PC-3 (cell line): ENCODE data around the gene NELFB. TPM values are rescaled to one million over a fixed set of nuclear protein-coding genes. Genes with fewer than 3 reads are reported as not detected.

Source experiments
- ATAC-seq: fragments of 200-7000 bp; cut with Tn5 transposase; 2 replicates; pipeline ENCODE4 v1.9.1; 2020; ENCODE audit warnings: mild to moderate bottlenecking, moderate library complexity
- BruUV-seq: library from RNA; stranded (reverse); fragments of 400-500 nt; replicated peaks from 2 replicates; lab custom pipeline; 2021; lab: Mats Ljungman, UMichigan
- CTCF ChIA-PET: fragments of 300-600 bp; sonication (Branson Sonifier 250); formaldehyde crosslinking; loops from one replicate; lab custom pipeline; 2022; ENCODE audit warnings: antibody characterized with exemption; lab: Charles Lee
- POLR2A ChIA-PET: fragments of 300-600 bp; sonication (Branson Sonifier 250); formaldehyde crosslinking; loops from one replicate; lab custom pipeline; 2022; ENCODE audit warnings: antibody characterized with exemption; ENCODE audit not compliant: unreplicated experiment; lab: Charles Lee
- DNase-seq: peaks from one replicate; pipeline ENCODE4 v3.0.0-alpha.2; 2015
- H2AFZ ChIP-seq: fragments of 300-600 bp; sonication (generic); 2 replicates; pipeline ENCODE4 v1.6.0; 2016; ENCODE audit warnings: antibody characterized with exemption, low read length
- H3F3A ChIP-seq: fragments of 300-600 bp; sonication (generic); one replicate; pipeline ENCODE4 v1.6.0; 2017; ENCODE audit warnings: antibody characterized with exemption, low read length, control low read depth, mild to moderate bottlenecking; ENCODE audit not compliant: unreplicated experiment
- H3K27ac ChIP-seq: fragments of 300-600 bp; sonication (generic); 2 replicates; pipeline ENCODE4 v1.5.1; 2016; ENCODE audit warnings: mild to moderate bottlenecking, low read length
- H3K27me3 ChIP-seq: fragments of 300-600 bp; sonication (generic); 2 replicates; pipeline ENCODE4 v1.6.1; 2016; ENCODE audit warnings: low read length, mixed read lengths
- H3K36me3 ChIP-seq: fragments of 300-600 bp; sonication (generic); 2 replicates; pipeline ENCODE4 v1.6.1; 2016; ENCODE audit warnings: low read depth, mixed run types, low read length, mixed read lengths
- H3K4me1 ChIP-seq: fragments of 300-600 bp; sonication (generic); 2 replicates; pipeline ENCODE4 v1.5.1; 2016; ENCODE audit warnings: low read length; ENCODE audit not compliant: insufficient read depth
- H3K4me2 ChIP-seq: fragments of 300-600 bp; sonication (generic); 2 replicates; pipeline ENCODE4 v1.6.0; 2016; ENCODE audit warnings: low read length
- H3K4me3 ChIP-seq: fragments of 300-600 bp; sonication (generic); 2 replicates; pipeline ENCODE4 v1.5.1; 2016; ENCODE audit warnings: mild to moderate bottlenecking, low read length, mixed read lengths
- H3K79me2 ChIP-seq: fragments of 300-600 bp; sonication (generic); 2 replicates; pipeline ENCODE4 v1.6.1; 2017; ENCODE audit warnings: low read length, mixed read lengths
- H3K9ac ChIP-seq: fragments of 300-600 bp; sonication (generic); 2 replicates; pipeline ENCODE4 v1.6.0; 2016; ENCODE audit warnings: mild to moderate bottlenecking, low read length
- H3K9me2 ChIP-seq: fragments of 300-600 bp; sonication (generic); replicated peaks from 2 replicates; pipeline ENCODE4 v1.6.1; 2016; ENCODE audit warnings: mixed run types, low read length, mixed read lengths
- H3K9me3 ChIP-seq: fragments of 300-600 bp; sonication (generic); 2 replicates; pipeline ENCODE4 v1.6.1; 2016; ENCODE audit warnings: low read length, mixed read lengths
- H4K20me1 ChIP-seq: fragments of 300-600 bp; sonication (generic); 2 replicates; pipeline ENCODE4 v1.6.1; 2016; ENCODE audit warnings: low read length, mixed read lengths
- CTCF ChIP-seq: fragments of 300-600 bp; sonication (generic); conservative IDR thresholded peaks from 2 replicates; pipeline ENCODE4 v1.5.1; 2017; ENCODE audit warnings: antibody characterized with exemption, low read depth, mild to moderate bottlenecking, low read length
- EZH2 ChIP-seq: fragments of 300-600 bp; sonication (generic); IDR thresholded peaks from one replicate; pipeline ENCODE4 v1.6.1; 2017; ENCODE audit warnings: antibody characterized with exemption, mild to moderate bottlenecking, low read length; ENCODE audit not compliant: unreplicated experiment
- EZH2phosphoT487 ChIP-seq: fragments of 300-600 bp; sonication (generic); IDR thresholded peaks from 2 replicates; pipeline ENCODE4 v1.6.1; 2018; ENCODE audit warnings: mild to moderate bottlenecking, antibody characterized with exemption, low read length, borderline replicate concordance
- intact Hi-C: fragments of 100-400 bp; cut with micrococcal nuclease; formaldehyde crosslinking; loops from 2 replicates; pipeline ENCODE4 v1.9.0; 2023
- total RNA-seq: library from RNA; depleted of rRNA; stranded (reverse); fragments of >200 nt; gene quantifications from 2 replicates; pipeline ENCODE4 v1.2.3, GENCODE V29; 2014

Gene NELFB
- total RNA-seq, 1 experiment from 2014 or later, result 50.7 TPM

DNA sequence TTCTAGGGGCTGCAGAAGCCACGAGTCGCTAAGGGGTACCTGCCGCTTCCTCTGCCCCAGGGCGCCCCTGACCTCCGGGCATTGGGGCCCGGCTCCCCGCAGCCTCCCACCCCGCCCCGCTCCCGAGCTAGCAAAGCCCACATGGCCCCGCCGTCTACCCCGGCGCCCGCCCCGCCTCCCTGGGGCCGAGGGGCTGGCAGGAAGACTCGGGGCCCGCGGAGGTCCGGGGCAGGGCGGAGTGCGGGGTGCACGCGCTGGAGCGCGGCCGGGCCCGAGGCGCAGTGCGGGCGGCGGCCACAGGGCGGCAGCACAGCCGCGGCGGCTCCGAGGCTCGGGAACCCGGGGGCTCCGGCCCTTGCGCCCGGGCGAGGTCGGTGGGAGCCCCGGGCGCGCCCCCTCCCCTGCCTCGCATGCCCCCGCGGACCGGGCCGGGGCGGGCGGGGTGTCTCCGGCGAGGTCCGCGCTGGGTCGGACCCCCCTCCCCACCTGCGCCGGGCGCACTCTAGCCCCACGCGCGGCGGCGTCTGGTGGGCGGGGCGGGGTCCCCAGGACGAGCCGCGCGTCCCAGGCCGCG is 40.2 kb downstream of the NELFB start:
- peaks cover 8% of the 10 kb centered on the region for H3K79me2 ChIP-seq
- H3K9ac ChIP-seq, result no peak overlapping the region
- no peaks in the 10 kb centered on the region for H3K9me3 ChIP-seq
- TF ChIP-seq CTCF (no peak), EZH2 (no peak), EZH2phosphoT487 (no peak)
- H3K4me1 ChIP-seq, result peaks cover 7% of the 10 kb centered on the region; the same call in 1 of the 2 replicates
- H3K36me3 ChIP-seq, result no peaks in the 10 kb centered on the region
- DNase-seq, result peak; percentile 41
- H3K4me3 ChIP-seq, result no peak overlapping the region
- no peak overlapping the region for H3K27ac ChIP-seq
- H2AFZ ChIP-seq, result peak overlapping the region; percentile 61; the same call in 1 of the 2 replicates
- no peaks in the 10 kb centered on the region for H3K27me3 ChIP-seq
- no TSS peak for BruUV-seq
- ChIA-PET POLR2A (no interaction called here), CTCF (no interaction called here)
- peak; percentile 45 for ATAC-seq
- H3F3A ChIP-seq, result no peaks in the 10 kb centered on the region
- H3K4me2 ChIP-seq, result peak overlapping the region; percentile 49; the same call in 1 of the 2 replicates
- H3K9me2 ChIP-seq, result no peaks in the 10 kb centered on the region
- H4K20me1 ChIP-seq, result peaks cover 10% of the 10 kb centered on the region
- intact Hi-C loops, result no loop called here

DNA sequence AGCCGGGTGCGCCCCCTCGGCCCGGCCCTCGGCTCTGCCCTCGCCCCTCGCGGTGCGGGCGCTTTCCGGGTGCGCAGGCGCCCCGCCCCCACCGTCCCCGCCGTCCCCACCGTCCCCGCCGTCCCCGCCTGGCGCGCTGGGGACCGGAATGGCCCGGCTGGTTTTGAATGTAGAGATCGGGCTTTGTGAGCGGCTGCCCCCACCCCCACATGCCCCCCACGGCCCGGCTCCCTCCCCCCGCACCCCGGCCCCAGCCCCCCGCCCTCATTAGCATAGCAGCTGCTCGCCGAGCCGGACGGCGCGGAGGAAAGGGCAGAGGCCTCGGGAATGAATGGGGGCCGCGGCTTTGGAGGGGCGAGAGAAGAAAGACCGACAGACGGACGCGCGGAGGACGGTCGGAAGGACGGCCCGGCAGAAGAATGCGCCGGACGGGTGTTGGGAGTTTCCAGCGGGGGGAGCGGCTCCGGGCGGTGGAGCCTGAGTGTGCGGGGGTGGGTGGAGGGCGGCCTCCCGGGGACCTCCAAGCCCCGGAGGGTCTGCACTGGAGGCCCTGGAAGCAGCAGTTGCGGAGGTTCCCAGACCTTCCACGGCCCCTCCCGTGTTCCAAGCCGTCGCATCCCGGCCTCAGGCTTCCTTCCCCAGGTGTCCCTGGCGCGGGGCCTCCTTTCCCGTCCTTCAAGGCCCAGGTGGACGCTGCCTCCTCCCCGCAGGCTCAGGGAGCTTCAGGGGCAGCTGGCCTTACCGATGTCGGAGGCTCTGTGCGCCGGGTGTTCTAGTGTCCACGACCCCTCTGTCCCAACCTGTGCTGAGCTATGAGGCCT is 40.9 kb downstream of the NELFB start:
- BruUV-seq, result no TSS peak
- TF ChIP-seq EZH2phosphoT487 (no peak), EZH2 (no peak), CTCF (no peak)
- no peaks in the 10 kb centered on the region for H3K9me2 ChIP-seq
- CTCF ChIA-PET, result no interaction called here
- H3K79me2 ChIP-seq, result peaks cover 15% of the 10 kb centered on the region
- intact Hi-C loops, result no loop called here
- no peaks in the 10 kb centered on the region for H3K27me3 ChIP-seq
- ATAC-seq (no peak), DNase-seq (no peak)
- H3K4me2 ChIP-seq, result no peak overlapping the region
- H3K36me3 ChIP-seq, result no peaks in the 10 kb centered on the region
- H3F3A ChIP-seq, result no peaks in the 10 kb centered on the region
- H3K27ac ChIP-seq, result no peak overlapping the region
- no peak overlapping the region for H3K9ac ChIP-seq
- H3K4me1 ChIP-seq, result peaks cover 7% of the 10 kb centered on the region; the same call in 1 of the 2 replicates
- peaks cover 10% of the 10 kb centered on the region for H4K20me1 ChIP-seq
- no peaks in the 10 kb centered on the region for H3K9me3 ChIP-seq
- H3K4me3 ChIP-seq, result no peak overlapping the region
- no peak overlapping the region for H2AFZ ChIP-seq
- POLR2A ChIA-PET, result no interaction called here
